H1 (cell line): ENCODE results near the gene SIGLEC11. TPM values are rescaled to one million over a fixed set of nuclear protein-coding genes. Genes with fewer than 3 reads are reported as not detected.

Source experiments
- CTCF ChIA-PET: fragments of 300-600 bp; sonication (Branson Sonifier 250); formaldehyde crosslinking; loops from one replicate; lab custom pipeline; 2021; ENCODE audit not compliant: partially characterized antibody; lab: Charles Lee
- POLR2A ChIA-PET: fragments of 300-600 bp; sonication (Branson Sonifier 250); formaldehyde crosslinking; loops from one replicate; lab custom pipeline; 2021; ENCODE audit warnings: inconsistent platforms; ENCODE audit not compliant: partially characterized antibody; lab: Charles Lee
- DNase-seq, 2 experiments: peaks; one replicate each; pipeline versions ENCODE4 v3.0.0 to v3.0.0-alpha.2; 2010 to 2022; ENCODE audit warnings: low spot score in 2 of 2, low read depth in 1 of 2, mixed read lengths in 1 of 2
- FAIRE-seq: peaks from 2 replicates; lab custom pipeline; 2011; peaks lifted over from hg19 to GRCh38; lab: Jason Lieb, UNC
- H2AFZ ChIP-seq: 2 replicates; pipeline ENCODE4 v1.8.1; 2012; ENCODE audit warnings: low read length, inconsistent platforms
- H2AK5ac ChIP-seq: 2 replicates; pipeline ENCODE4 v1.6.1; 2013; ENCODE audit warnings: low read depth, low read length
- H2BK120ac ChIP-seq: replicated peaks from 2 replicates; pipeline ENCODE3; 2013; ENCODE audit warnings: low read depth, low read length, inconsistent platforms
- H2BK12ac ChIP-seq: 2 replicates; pipeline ENCODE4 v1.6.1; 2013; ENCODE audit warnings: low read depth, low read length
- H2BK15ac ChIP-seq: 2 replicates; pipeline ENCODE4 v1.6.1; 2013; ENCODE audit warnings: low read length
- H2BK20ac ChIP-seq: 2 replicates; pipeline ENCODE4 v1.6.1; 2013; ENCODE audit warnings: low read length
- H2BK5ac ChIP-seq: 2 replicates; pipeline ENCODE4 v1.6.1; 2013; ENCODE audit warnings: low read depth, low read length
- H3K14ac ChIP-seq: 2 replicates; pipeline ENCODE4 v1.6.1; 2013; ENCODE audit warnings: inconsistent platforms; ENCODE audit not compliant: insufficient read length
- H3K18ac ChIP-seq: 2 replicates; pipeline ENCODE4 v1.6.1; 2013; ENCODE audit warnings: low read length; ENCODE audit errors: extremely low read depth
- H3K23ac ChIP-seq: 2 replicates; pipeline ENCODE4 v1.6.1; 2013; ENCODE audit warnings: inconsistent platforms; ENCODE audit not compliant: insufficient read length
- H3K23me2 ChIP-seq: 2 replicates; pipeline ENCODE4 v1.6.1; 2013; ENCODE audit warnings: low read depth, low read length
- H3K27ac ChIP-seq: 2 replicates; pipeline ENCODE4 v1.6.1; 2011; ENCODE audit warnings: low read depth, low read length, inconsistent platforms
- H3K27me3 ChIP-seq, 4 experiments: replicated peaks in 1 of 4; 1 replicate in 1 of 4; 2 replicates in 3 of 4; pipeline versions ENCODE4 v1.6.1 to v1.8.1; 2011 to 2013; ENCODE audit warnings: low read length in 3 of 4, mild to moderate bottlenecking in 3 of 4, inconsistent platforms in 2 of 4, mixed read lengths in 2 of 4, moderate library complexity in 1 of 4; ENCODE audit not compliant: control insufficient read depth in 3 of 4, insufficient read depth in 3 of 4; ENCODE audit errors: extremely low read depth in 1 of 4
- H3K36me3 ChIP-seq, 4 experiments: 2 replicates each; pipeline versions ENCODE4 v1.6.1 to v1.8.1; 2011 to 2013; ENCODE audit warnings: mild to moderate bottlenecking in 4 of 4, low read length in 3 of 4, moderate library complexity in 2 of 4, control low read depth in 1 of 4, inconsistent platforms in 1 of 4; ENCODE audit not compliant: insufficient read depth in 4 of 4, control insufficient read depth in 2 of 4
- H3K4ac ChIP-seq: replicated peaks from 2 replicates; pipeline ENCODE3; 2013; ENCODE audit warnings: low read length, low read depth, mixed read lengths, inconsistent platforms; ENCODE audit not compliant: insufficient read length
- H3K4me1 ChIP-seq, 4 experiments: replicated peaks in 1 of 4; 1 replicate in 1 of 4; 2 replicates in 3 of 4; pipeline versions ENCODE4 v1.6.1 to v1.8.1; 2011 to 2013; ENCODE audit warnings: low read length in 3 of 4, inconsistent platforms in 2 of 4, mixed read lengths in 1 of 4; ENCODE audit not compliant: insufficient read depth in 4 of 4, control insufficient read depth in 3 of 4
- H3K4me2 ChIP-seq, 2 experiments: 2 replicates each; pipeline versions ENCODE4 v1.6.1 to v1.8.1; 2011 to 2013; ENCODE audit warnings: low read depth in 2 of 2, low read length in 2 of 2, control low read depth in 1 of 2, inconsistent platforms in 1 of 2, mild to moderate bottlenecking in 1 of 2; ENCODE audit not compliant: insufficient read depth in 1 of 2
- H3K4me3 ChIP-seq, 4 experiments: fragments of 200-600, 300-600 bp in 1 of 4; sonication (generic), shearing (Covaris generic), sonication (Bioruptor Twin) in 1 of 4; 2 replicates each; pipeline versions ENCODE4 v1.5.1 to v1.8.1; 2011 to 2016; ENCODE audit warnings: low read length in 4 of 4, low read depth in 3 of 4, control low read depth in 2 of 4, inconsistent platforms in 2 of 4, mild to moderate bottlenecking in 2 of 4, mixed read lengths in 1 of 4, moderate library complexity in 1 of 4; ENCODE audit not compliant: insufficient read depth in 2 of 4; ENCODE audit errors: extremely low read depth in 1 of 4
- H3K56ac ChIP-seq: replicated peaks from 2 replicates; pipeline ENCODE3; 2013; ENCODE audit warnings: low read depth, mild to moderate bottlenecking, mixed read lengths, low read length, inconsistent platforms; ENCODE audit not compliant: insufficient read length
- H3K79me1 ChIP-seq: 2 replicates; pipeline ENCODE4 v1.6.1; 2013; ENCODE audit warnings: low read depth, low read length, control low read depth
- H3K79me2 ChIP-seq, 2 experiments: 2 replicates each; pipeline versions ENCODE4 v1.6.1 to v1.8.1; 2012 to 2013; ENCODE audit warnings: low read length in 2 of 2, mild to moderate bottlenecking in 2 of 2, inconsistent platforms in 1 of 2; ENCODE audit not compliant: insufficient read depth in 2 of 2, control insufficient read depth in 1 of 2
- H3K9ac ChIP-seq, 4 experiments: replicated peaks in 1 of 4; 1 replicate in 1 of 4; 2 replicates in 3 of 4; pipeline versions ENCODE4 v1.6.1 to v1.8.1; 2011 to 2013; ENCODE audit warnings: low read depth in 3 of 4, low read length in 3 of 4, control low read depth in 2 of 4, mild to moderate bottlenecking in 2 of 4, moderate library complexity in 2 of 4, inconsistent platforms in 1 of 4; ENCODE audit errors: extremely low read depth in 1 of 4
- H3K9me3 ChIP-seq, 2 experiments: 2 replicates each; pipeline versions ENCODE4 v1.6.1 to v1.8.1; 2012 to 2013; ENCODE audit warnings: mild to moderate bottlenecking in 2 of 2, moderate library complexity in 2 of 2, control low read depth in 1 of 2, inconsistent platforms in 1 of 2, low read depth in 1 of 2, low read length in 1 of 2, mixed read lengths in 1 of 2; ENCODE audit not compliant: insufficient read depth in 2 of 2
- H4K20me1 ChIP-seq, 2 experiments: replicated peaks in 1 of 2; 2 replicates each; pipeline versions ENCODE3 to v1.8.1; 2011 to 2013; ENCODE audit warnings: inconsistent platforms in 2 of 2, low read length in 2 of 2, mild to moderate bottlenecking in 1 of 2; ENCODE audit not compliant: insufficient read depth in 2 of 2, control insufficient read depth in 1 of 2
- H4K5ac ChIP-seq: 2 replicates; pipeline ENCODE4 v1.6.1; 2013; ENCODE audit warnings: low read length, low read depth, mixed read lengths, inconsistent platforms; ENCODE audit not compliant: insufficient read length
- H4K8ac ChIP-seq: 2 replicates; pipeline ENCODE4 v1.8.0; 2013; ENCODE audit warnings: mild to moderate bottlenecking, moderate library complexity, low read length, inconsistent platforms; ENCODE audit not compliant: insufficient read depth; ENCODE audit errors: extremely low read depth
- H4K91ac ChIP-seq: replicated peaks from 2 replicates; pipeline ENCODE3; 2013; ENCODE audit warnings: low read length, mixed read lengths, inconsistent platforms; ENCODE audit not compliant: insufficient read length
- EP300 ChIP-seq, 2 experiments: IDR thresholded peaks; 1 replicate in 1 of 2; 2 replicates in 1 of 2; pipeline ENCODE4 v1.6.1; 2011 to 2012; ENCODE audit warnings: low read depth in 2 of 2, low read length in 2 of 2, mild to moderate bottlenecking in 2 of 2, borderline replicate concordance in 1 of 2, inconsistent platforms in 1 of 2, moderate library complexity in 1 of 2
- JUND ChIP-seq: IDR thresholded peaks from 2 replicates; pipeline ENCODE4 v1.6.1; 2011; ENCODE audit warnings: mild to moderate bottlenecking, improper control_type of control experiment, low read length
- SIX5 ChIP-seq: IDR thresholded peaks from 2 replicates; pipeline ENCODE4 v1.6.1; 2011; ENCODE audit warnings: mild to moderate bottlenecking, low read depth, low read length
- SP1 ChIP-seq: IDR thresholded peaks from 2 replicates; pipeline ENCODE4 v1.6.1; 2011; ENCODE audit warnings: low read depth, low read length
- TEAD4 ChIP-seq: IDR thresholded peaks from 2 replicates; pipeline ENCODE4 v1.6.1; 2012; ENCODE audit warnings: low read depth, low read length, inconsistent platforms, mixed read lengths
- USF2 ChIP-seq: IDR thresholded peaks from 2 replicates; pipeline ENCODE4 v1.6.1; 2011; ENCODE audit warnings: low read length, improper control_type of control experiment
- YY1 ChIP-seq: IDR thresholded peaks from 2 replicates; pipeline ENCODE4 v1.6.1; 2011; ENCODE audit warnings: low read depth, mild to moderate bottlenecking, low read length
- WGBS, 2 experiments: shearing (Covaris generic) in 1 of 2; methylation state at CpG; one replicate each; pipeline versions ENCODE4 v1.1.6 to v1.1.7; 2013 to 2015; ENCODE audit warnings: low lambda C conversion rate in 2 of 2, mixed read lengths in 2 of 2, inconsistent platforms in 1 of 2, low coverage in 1 of 2, missing lambda C conversion rate in 1 of 2; ENCODE audit not compliant: insufficient replicate concordance in 2 of 2, insufficient coverage in 1 of 2, insufficient read length in 1 of 2; ENCODE audit errors: extremely low coverage in 1 of 2, missing lambda C conversion rate in 1 of 2; 5-methylcytosine and 5-hydroxymethylcytosine counted together
- polyA plus RNA-seq, 7 experiments: library from polyadenylated mRNA; depleted of rRNA in 3 of 7; stranded (reverse) in 5 of 7; unstranded in 2 of 7; fragments of >200 nt in 5 of 7; fragments of 200-250 nt in 2 of 7; gene quantifications; 1 replicate in 5 of 7; 2 replicates in 1 of 7; 4 replicates in 1 of 7; pipeline versions ENCODE4 v1.2.1 to v1.2.3, GENCODE V29; 2011 to 2013; ENCODE audit warnings: missing spikeins in 2 of 7, mixed read lengths in 2 of 7
- total RNA-seq: library from RNA; stranded (reverse); fragmentation: NEBNext Ultra II Directional; extraction: Animal tissue kit (Norgen Biotek cat#: 25700); gene quantifications from 2 replicates; pipeline ENCODE4 v1.2.1, GENCODE V29; 2021
- TF ChIP-seq, protein P1 (sequence below): IDR thresholded peaks from 2 replicates; pipeline ENCODE4 v1.6.1; 2012; ENCODE audit warnings: inconsistent platforms
- TF ChIP-seq, protein P2 (sequence below), 3 experiments: IDR thresholded peaks; 1 replicate in 2 of 3; 2 replicates in 1 of 3; pipeline versions ENCODE4 v1.5.1 to v1.6.1; 2011; ENCODE audit warnings: low read length in 3 of 3, mild to moderate bottlenecking in 3 of 3, inconsistent platforms in 2 of 3, low read depth in 1 of 3, moderate library complexity in 1 of 3; ENCODE audit not compliant: insufficient read depth in 1 of 3; ENCODE audit errors: control extremely low read depth in 1 of 3

The SIGLEC11 gene
- total and polyA plus RNA-seq, 2 of the 8 experiments (the other 6 are each of a cell fraction or from before 2014, with no cell fraction given): 0.18 TPM; not detected in 1

DNA sequence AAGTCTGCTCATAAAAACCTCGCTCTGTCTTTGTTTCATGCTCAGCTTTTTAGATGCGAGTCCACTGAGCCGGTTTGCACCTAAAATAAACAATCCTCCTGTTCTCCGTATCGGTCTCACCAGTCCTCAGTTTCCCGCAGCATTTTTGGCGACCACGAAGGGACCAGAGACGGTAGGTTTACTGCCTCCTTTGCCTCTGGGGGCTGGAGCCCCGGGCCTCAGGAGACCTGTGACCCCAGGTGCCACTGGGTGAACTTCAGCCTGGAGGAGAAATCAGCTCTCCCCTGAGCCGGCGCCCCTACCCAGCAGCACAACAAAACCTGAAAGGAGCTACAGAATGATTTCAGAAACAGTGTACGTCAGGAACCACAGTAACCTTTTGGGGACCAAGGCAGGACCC, 8.1 kb downstream of the SIGLEC11 start:
- H2BK5ac ChIP-seq: no peak overlapping the region
- peaks cover 0 to 3% of the 10 kb centered on the region in 2 experiments; a peak in 1 of 4 replicates for H3K9me3 ChIP-seq
- H3K27me3 ChIP-seq: no peaks in the 10 kb centered on the region
- no peak overlapping the region for H3K18ac ChIP-seq
- whole genome bisulfite sequencing, 2 experiments: 90% methylated on average over 13 of the region's 13 CpGs; no CpG with 5 or more reads in 1 of the 2 experiments
- FAIRE-seq (no peak), DNase-seq (no peak)
- H3K36me3 ChIP-seq: no peaks in the 10 kb centered on the region
- POLR2A ChIA-PET: interaction anchor here (0.9 to 1.0 kb wide), 2 partner anchors 10 to 22 kb away, joined by 4 read pairs; no protein-coding TSS in a partner anchor
- H2BK120ac ChIP-seq: no peak overlapping the region
- CTCF ChIA-PET: interaction anchor here (1.2 to 7.3 kb wide), 6 partner anchors 13 to 81 kb away, joined by 3 to 69 read pairs (median 7); no protein-coding TSS in a partner anchor
- no peaks in the 10 kb centered on the region for H3K79me2 ChIP-seq
- H3K27ac ChIP-seq: no peak overlapping the region
- no peak overlapping the region for H3K4ac ChIP-seq
- H4K20me1 ChIP-seq: peaks cover 0 to 1% of the 10 kb centered on the region in 2 experiments
- no peak overlapping the region for H4K8ac ChIP-seq
- H3K23ac ChIP-seq: no peak overlapping the region
- H2BK15ac ChIP-seq: no peak overlapping the region
- no peak overlapping the region for H3K14ac ChIP-seq
- no peak overlapping the region for H3K4me3 ChIP-seq
- no peaks in the 10 kb centered on the region for H3K23me2 ChIP-seq
- H2BK20ac ChIP-seq: no peak overlapping the region
- no peak overlapping the region for H4K5ac ChIP-seq
- no peak overlapping the region for H2BK12ac ChIP-seq
- H3K79me1 ChIP-seq: no peaks in the 10 kb centered on the region
- H2AFZ ChIP-seq: no peak overlapping the region
- no peak overlapping the region for H4K91ac ChIP-seq
- H3K9ac ChIP-seq: no peak overlapping the region
- H3K4me1 ChIP-seq: peaks cover 0 to 14% (median 5%) of the 10 kb centered on the region in 4 experiments; a peak in 5 of 7 replicates
- H2AK5ac ChIP-seq: no peak overlapping the region
- no peak overlapping the region for H3K56ac ChIP-seq
- no peak overlapping the region for H3K4me2 ChIP-seq
- TF ChIP-seq SIX5 (no peak), EP300 (IDR thresholded peaks at IDR 0.05; ENCODE audit: borderline replicate concordance in 1 of 2, low read depth in 2 of 2, low read length in 2 of 2) (no peak), USF2 (no peak), SP1 (no peak), TEAD4 (no peak), YY1 (no peak), JUND (no peak)
- TF ChIP-seq, protein P1, sequence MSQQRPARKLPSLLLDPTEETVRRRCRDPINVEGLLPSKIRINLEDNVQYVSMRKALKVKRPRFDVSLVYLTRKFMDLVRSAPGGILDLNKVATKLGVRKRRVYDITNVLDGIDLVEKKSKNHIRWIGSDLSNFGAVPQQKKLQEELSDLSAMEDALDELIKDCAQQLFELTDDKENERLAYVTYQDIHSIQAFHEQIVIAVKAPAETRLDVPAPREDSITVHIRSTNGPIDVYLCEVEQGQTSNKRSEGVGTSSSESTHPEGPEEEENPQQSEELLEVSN: no peak
- TF ChIP-seq, protein P2, sequence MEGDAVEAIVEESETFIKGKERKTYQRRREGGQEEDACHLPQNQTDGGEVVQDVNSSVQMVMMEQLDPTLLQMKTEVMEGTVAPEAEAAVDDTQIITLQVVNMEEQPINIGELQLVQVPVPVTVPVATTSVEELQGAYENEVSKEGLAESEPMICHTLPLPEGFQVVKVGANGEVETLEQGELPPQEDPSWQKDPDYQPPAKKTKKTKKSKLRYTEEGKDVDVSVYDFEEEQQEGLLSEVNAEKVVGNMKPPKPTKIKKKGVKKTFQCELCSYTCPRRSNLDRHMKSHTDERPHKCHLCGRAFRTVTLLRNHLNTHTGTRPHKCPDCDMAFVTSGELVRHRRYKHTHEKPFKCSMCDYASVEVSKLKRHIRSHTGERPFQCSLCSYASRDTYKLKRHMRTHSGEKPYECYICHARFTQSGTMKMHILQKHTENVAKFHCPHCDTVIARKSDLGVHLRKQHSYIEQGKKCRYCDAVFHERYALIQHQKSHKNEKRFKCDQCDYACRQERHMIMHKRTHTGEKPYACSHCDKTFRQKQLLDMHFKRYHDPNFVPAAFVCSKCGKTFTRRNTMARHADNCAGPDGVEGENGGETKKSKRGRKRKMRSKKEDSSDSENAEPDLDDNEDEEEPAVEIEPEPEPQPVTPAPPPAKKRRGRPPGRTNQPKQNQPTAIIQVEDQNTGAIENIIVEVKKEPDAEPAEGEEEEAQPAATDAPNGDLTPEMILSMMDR (IDR thresholded peaks at IDR 0.05; ENCODE audit: control extremely low read depth in 1 of 3, insufficient read depth in 1 of 3, low read depth in 1 of 3, low read length in 3 of 3): no peak
